Tongue (tissue), 2 donors: ENCODE data around the gene TAF3. TPM values are rescaled to one million over a fixed set of nuclear protein-coding genes. Genes with fewer than 3 reads are reported as not detected.

Source experiments
- DNase-seq: peaks from one replicate; pipeline ENCODE4 v3.0.0-alpha.2; 2015
- total RNA-seq: library from RNA; depleted of rRNA; stranded (reverse); fragments of >200 nt; gene quantifications from one replicate; pipeline ENCODE4 v1.2.3, GENCODE V29; 2014

TAF3 gene
- total RNA-seq, 1 donor from 2014 or later, result 3.0 TPM

GRCh38 chr10:7813481-7813880 is 4.8 kb upstream of the TAF3 start:
- no peak for DNase-seq

GRCh38 chr10:7817576-7817975 is 729 bp upstream of the TAF3 start:
- DNase-seq, result no peak

GRCh38 chr10:7817984-7818294 is 366 bp upstream of the TAF3 start:
- DNase-seq, result no peak

GRCh38 chr10:7819121-7819460 is 786 bp downstream of the TAF3 start:
- DNase-seq, result peak; percentile 64

- no peak for DNase-seq
Measured at GRCh38 chr10:7824251-7824650, 5.9 kb downstream of the TAF3 start.

- DNase-seq, result no peak
Measured at GRCh38 chr10:7826971-7827370, 8.7 kb downstream of the TAF3 start.

GRCh38 chr10:7829289-7829834 is 11.1 kb downstream of the TAF3 start:
- DNase-seq, result no peak

- no peak for DNase-seq
Measured at GRCh38 chr10:7832060-7832459, 13.8 kb downstream of the TAF3 start.

- no peak for DNase-seq
Measured at GRCh38 chr10:7833210-7833609, 14.9 kb downstream of the TAF3 start.

GRCh38 chr10:7834262-7834661 is 16.0 kb downstream of the TAF3 start:
- peak; percentile 21 for DNase-seq

- DNase-seq, result no peak
Measured at GRCh38 chr10:7836571-7836970, 18.3 kb downstream of the TAF3 start.

- DNase-seq, result no peak
Measured at GRCh38 chr10:7846591-7846990, 28.3 kb downstream of the TAF3 start.

- DNase-seq, result no peak
Measured at GRCh38 chr10:7853226-7853842, 35.0 kb downstream of the TAF3 start.

- DNase-seq, result no peak
Measured at GRCh38 chr10:7853890-7854289, 35.6 kb downstream of the TAF3 start.

- DNase-seq, result no peak
Measured at GRCh38 chr10:7855205-7855604, 36.9 kb downstream of the TAF3 start.

- no peak for DNase-seq
Measured at GRCh38 chr10:7856678-7857077, 38.4 kb downstream of the TAF3 start.

GRCh38 chr10:7857262-7857661 is 39.0 kb downstream of the TAF3 start:
- no peak for DNase-seq

- DNase-seq, result no peak
Measured at GRCh38 chr10:7861509-7862120, 43.3 kb downstream of the TAF3 start.

GRCh38 chr10:7862121-7862514 is 43.8 kb downstream of the TAF3 start:
- no peak for DNase-seq

GRCh38 chr10:7866176-7866575 is 47.9 kb downstream of the TAF3 start:
- no peak for DNase-seq

- peak; percentile 58 for DNase-seq
Measured at GRCh38 chr10:7872041-7872442, 53.7 kb downstream of the TAF3 start.

GRCh38 chr10:7874864-7875263 is 56.6 kb downstream of the TAF3 start:
- DNase-seq, result no peak

GRCh38 chr10:7876541-7877127 is 58.3 kb downstream of the TAF3 start:
- no peak for DNase-seq

GRCh38 chr10:7881119-7881518 is 62.8 kb downstream of the TAF3 start:
- no peak for DNase-seq
